Hematopoietic multipotent progenitor cell (in vitro differentiated cells): ENCODE data around the gene GFY. TPM values are rescaled to one million over a fixed set of nuclear protein-coding genes. Genes with fewer than 3 reads are reported as not detected.

Experiments used
- DNase-seq, 3 donors: peaks; one replicate each; pipeline ENCODE4 v3.0.0-alpha.2; 2011 to 2015; ENCODE audit warnings: low read depth in 2 of 3, low spot score in 2 of 3
- total RNA-seq: library from RNA; depleted of rRNA; stranded (reverse); fragments of >200 nt; gene quantifications from one replicate; pipeline ENCODE4 v1.2.3, GENCODE V29; 2012

Gene GFY, protein sequence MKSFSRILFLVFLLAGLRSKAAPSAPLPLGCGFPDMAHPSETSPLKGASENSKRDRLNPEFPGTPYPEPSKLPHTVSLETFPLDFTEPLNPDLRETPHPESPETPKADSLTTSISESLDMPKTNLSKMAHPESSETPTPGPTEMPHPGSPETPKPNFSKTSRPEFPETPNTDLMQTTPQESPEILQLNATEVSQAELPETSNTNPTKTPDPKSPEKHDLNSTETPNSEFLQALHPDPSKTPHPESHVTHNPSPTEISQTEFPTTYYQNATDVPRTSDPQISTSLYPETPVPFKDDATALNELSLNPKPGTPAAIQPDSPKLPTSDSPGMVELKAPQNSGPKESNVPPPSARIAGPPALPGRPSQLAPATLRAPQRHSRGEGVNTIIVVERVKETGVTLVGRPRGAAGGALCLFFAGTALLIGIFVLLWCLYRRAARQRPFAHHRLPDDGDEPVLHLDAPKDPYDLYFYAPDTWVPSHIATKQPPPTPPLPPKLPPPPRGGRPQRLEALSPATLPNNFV
- not detected for total RNA-seq

DNA sequence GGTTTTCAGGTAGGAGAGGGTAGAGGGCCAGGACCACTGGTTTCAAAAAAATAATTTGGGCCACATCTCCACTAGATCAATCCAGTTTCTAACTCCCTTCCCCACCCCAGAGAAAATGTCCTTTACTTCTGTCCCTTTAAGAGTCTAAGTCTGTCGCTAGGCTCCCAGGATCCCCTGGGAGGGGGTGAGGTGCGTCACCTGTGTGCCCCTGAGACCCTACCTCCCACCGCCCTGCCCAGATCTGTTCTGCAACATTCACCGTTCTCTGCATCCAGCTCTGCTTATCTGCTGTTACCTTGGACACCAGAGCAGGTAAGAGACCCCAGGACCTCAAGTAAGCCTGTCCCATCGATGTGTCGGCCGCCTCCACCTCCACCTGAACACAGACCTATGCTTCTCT lies at the start of gene GFY:
Gene GFY (plus strand): TSS at position 211 of the 400 bp plus-strand sequence. CDS start 1,043 bp downstream, outside the sequence.
- DNase-seq: no peak

- no peak for DNase-seq
Measured at GRCh38 chr19:49378512-49378911, 46.7 kb upstream of the GFY start.

DNA sequence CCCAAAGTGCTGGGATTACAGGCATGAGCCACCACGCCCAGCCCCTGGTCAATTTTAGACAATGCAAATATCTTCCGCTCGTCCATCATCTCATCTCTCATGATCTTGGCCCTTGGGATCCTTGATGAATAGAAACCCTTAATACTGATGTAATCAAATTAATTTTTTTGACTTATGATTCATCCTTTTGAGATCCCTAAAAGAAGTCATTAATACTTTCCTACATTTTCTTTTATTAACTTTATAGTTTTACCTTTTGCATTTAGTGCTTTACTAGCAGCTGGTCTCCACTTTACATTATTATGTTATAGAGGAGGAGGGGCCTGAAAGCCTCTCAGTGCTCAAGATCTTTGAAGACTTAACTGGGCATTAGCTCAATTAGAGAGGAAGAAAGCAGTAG lies 44.8 kb upstream of the GFY start:
- DNase-seq: no peak

- DNase-seq: no peak
Measured at GRCh38 chr19:49382639-49383038, 42.5 kb upstream of the GFY start.

DNA sequence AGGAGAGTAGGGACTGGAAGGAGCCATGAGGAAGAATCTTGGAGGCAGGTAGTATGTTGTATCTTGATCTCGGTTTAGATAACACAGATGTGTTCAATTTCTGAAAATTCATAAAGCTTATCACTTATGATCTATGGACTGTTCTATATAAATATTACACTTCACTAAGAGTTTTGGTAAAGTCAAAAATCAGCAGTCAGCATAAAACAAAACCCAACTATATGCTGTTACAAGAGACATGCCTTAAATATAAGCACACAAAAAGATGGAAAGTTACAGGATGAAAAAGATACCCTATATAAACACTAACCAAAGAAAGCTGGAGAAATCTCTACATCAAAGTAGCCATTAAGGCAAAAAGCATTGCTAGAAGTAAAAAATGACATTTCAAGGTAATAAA lies 41.6 kb upstream of the GFY start:
- DNase-seq: no peak

- peak in 2 of 3 donors; percentile 81 to 93 for DNase-seq
Measured at GRCh38 chr19:49387936-49388372, 37.2 kb upstream of the GFY start, which contains the start of gene KASH5. TSS of gene KASH5 (plus strand) at chr19:49388249. CDS start at chr19:49390884, 2,635 bp downstream.

DNA sequence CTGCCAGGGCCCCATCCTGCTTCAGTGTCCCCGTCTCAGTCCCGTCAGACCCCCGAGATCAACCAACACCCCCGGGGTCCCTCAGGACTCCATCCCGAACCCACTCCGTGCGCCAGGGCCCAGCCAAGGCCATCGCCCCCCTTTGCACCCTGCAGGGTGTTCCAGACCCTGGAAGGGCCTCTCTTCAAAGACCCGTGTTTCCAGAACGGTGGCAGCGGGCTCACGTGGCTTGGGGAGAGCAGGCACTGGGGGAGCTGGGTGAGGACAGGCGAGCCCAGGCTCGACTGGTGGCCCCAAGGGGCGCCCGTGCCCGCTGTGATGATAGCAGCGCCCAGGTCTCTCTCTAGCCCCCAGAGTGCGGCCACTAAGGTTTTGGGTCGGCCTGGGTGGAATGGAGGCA lies 35.8 kb upstream of the GFY start:
- DNase-seq: no peak

DNA sequence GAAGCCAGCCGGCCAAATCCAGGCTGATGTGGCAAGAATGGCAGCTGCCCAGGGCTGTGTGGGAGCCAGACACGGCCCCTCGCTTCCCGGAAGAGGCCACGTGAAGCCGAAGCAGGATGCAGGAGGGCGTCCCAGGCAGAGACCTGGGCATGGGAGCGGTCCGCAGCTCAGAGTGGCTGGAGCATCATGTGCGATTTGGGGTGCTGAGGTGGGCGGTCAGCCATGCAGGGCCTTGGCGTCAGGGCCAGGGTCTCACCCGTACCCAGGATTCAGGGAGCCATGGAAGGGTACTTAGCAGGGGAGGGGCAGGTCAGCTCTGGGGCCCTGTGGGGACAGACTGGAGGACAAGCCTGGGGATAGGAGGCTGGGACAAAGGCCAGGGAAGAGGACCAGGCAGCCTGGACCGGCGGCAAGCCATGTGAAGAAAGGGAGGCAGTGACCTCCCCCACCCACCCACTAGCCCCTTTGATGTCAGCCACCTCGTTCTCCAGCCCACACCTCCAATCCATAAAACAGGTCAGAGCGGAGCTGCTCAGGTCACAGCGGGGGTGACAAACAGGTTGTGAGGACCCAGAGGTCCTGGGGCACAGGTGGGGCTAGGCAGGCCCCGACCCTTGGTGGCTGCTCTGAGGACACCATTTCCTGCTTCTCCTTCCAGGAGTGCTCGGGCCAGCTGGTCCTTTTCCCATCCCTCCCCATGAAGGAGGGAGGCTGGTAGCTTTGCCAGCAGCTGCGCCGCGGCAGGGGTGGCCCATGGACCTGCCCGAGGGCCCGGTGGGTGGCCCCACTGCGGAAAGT lies 34.9 kb upstream of the GFY start:
- DNase-seq: no peak

GRCh38 chr19:49390929-49391359 lies 34.2 kb upstream of the GFY start:
- no peak for DNase-seq

DNA sequence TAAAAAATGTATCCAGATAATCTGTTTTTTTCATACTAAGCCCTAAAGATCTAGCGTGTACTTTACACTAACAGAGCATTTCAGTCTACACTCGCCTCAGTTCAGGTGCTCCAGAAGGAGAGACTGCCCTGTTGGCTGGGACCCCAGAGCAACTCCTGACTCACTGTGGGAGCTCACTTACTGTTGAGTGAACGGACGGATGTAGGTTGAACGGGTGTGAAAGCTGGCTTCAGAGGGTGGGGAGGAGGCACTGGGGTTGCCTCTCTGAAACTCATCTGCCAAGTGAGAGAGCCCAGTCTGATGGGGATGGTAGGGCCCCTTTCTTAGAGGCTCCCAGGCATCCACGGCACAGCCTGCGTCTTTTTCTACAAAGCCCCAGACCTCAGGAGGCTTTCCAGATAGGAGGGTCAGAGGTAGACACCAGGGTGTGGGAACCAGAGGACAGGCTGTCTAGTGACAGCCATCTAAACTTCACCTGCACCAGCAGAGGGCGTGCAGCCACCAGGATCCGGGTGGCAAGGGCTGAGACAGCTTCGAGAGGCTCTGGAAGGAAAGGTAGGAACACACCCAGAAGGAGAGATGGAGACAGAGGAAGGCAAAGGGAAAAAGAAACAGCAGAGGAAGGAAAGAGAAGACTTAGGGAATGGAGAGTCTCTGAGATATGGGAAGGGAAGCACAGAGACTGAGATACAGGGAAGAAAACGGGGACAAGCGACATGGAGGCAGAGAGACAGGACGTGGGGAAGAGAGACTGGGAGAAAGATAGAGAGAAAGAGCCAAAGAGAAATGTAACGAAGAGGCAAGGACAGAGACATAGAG lies 33.4 kb upstream of the GFY start:
- DNase-seq: peak; percentile 68 to 83 (median 70)

DNA sequence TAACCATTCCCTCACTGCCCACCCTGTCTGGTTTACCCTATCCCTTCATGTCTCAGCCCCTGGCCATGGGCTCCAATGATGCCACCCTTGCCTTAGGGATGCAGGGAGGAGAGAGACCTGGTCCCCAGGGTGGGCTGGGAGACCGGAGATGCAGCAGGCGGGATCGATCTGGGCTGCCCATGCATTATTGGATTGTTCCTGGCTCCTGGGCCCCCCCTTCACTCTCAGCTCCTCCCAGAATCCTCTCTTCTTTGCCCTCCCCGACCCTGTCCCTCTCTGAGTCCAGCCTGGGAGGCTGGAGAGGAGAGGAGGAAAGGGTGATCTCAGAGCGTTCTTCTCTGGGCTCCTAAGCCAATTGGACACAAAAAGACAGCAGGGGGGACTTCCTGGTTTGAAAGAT lies 31.3 kb upstream of the GFY start:
- DNase-seq: no peak

GRCh38 chr19:49395581-49396407 lies 29.4 kb upstream of the GFY start:
- no peak for DNase-seq

GRCh38 chr19:49396738-49397505 lies 28.3 kb upstream of the GFY start:
- no peak for DNase-seq

GRCh38 chr19:49398001-49398615 lies 27.1 kb upstream of the GFY start:
- no peak for DNase-seq

DNA sequence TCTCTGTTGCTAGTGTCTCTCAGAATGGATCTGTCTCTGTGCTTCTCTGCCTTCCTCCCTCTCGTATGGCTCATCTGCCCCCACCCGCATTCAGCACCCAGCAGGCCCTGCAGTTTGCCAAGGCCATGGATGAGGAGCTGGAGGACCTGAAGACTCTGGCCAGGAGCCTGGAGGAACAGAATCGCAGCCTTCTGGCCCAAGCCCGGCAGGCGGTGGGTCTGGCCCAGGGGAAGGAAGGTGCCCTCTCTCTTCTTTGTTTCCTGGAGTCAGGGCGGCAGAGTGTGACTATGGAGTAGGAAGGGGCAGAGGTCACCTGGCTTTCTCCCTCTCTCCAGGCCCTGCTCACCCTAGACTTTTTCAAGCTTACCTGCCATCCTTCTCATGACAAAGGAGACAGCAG lies 26.3 kb upstream of the GFY start:
- DNase-seq: no peak

DNA sequence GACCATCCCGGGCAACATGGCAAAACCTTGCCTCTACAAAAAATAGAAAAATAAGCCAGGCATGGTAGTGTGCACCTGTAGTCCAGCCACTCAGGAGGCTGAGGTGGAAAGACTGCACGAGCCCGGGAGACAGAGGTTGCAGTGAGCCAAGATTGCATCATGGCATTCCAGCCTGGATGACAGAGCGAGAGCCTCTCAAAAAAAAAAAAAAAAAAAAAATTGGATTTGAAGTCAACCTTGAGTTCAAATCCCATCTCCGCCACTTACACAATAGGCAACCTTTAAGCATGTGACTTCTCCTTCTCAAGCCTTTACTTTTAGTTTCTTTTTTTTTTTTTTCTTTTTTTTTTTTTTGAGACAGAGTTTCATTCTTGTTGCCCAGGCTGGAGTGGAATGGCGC lies 25.2 kb upstream of the GFY start:
- no peak for DNase-seq

- DNase-seq: no peak
Measured at GRCh38 chr19:49403404-49404187, 21.6 kb upstream of the GFY start.

- no peak for DNase-seq
Measured at GRCh38 chr19:49407079-49407478, 18.1 kb upstream of the GFY start.
